Transverse colon (tissue), 4 donors: ENCODE measurements around the gene CFH. TPM values are rescaled to one million over a fixed set of nuclear protein-coding genes. Genes with fewer than 3 reads are reported as not detected.
A peak's percentile ranks its signal among the peaks of the same experiment; 100 is the strongest.

ENCODE experiments used
- DNase-seq: peaks from one replicate; pipeline ENCODE4 v3.0.0-alpha.2; 2019
- H3K27ac ChIP-seq, 4 donors: fragments of 200-600 bp; sonication (generic); 2 replicates each; pipeline ENCODE4 v1.5.1; 2016 to 2018; ENCODE audit warnings: inconsistent platforms in 4 of 4
- H3K27me3 ChIP-seq: fragments of 200-600 bp; sonication (generic); 2 replicates; pipeline ENCODE4 v1.5.1; 2017; ENCODE audit warnings: inconsistent platforms
- H3K36me3 ChIP-seq, 4 donors: fragments of 200-600 bp; sonication (generic); 2 replicates each; pipeline ENCODE4 v1.5.1; 2017 to 2019; ENCODE audit warnings: inconsistent platforms in 4 of 4
- H3K4me1 ChIP-seq, 4 donors: fragments of 200-600 bp; sonication (generic); 2 replicates each; pipeline ENCODE4 v1.5.1; 2017 to 2020; ENCODE audit warnings: inconsistent platforms in 4 of 4
- H3K4me3 ChIP-seq, 4 donors: fragments of 200-600 bp; sonication (generic); 1 replicate in 1 of 4; 2 replicates in 3 of 4; pipeline versions ENCODE4 v1.5.1 to v1.6.1; 2017 to 2019; ENCODE audit warnings: inconsistent platforms in 4 of 4
- H3K9me3 ChIP-seq, 2 donors: fragments of 200-600 bp; sonication (generic); 2 replicates each; pipeline ENCODE4 v1.5.1; 2017 to 2019; ENCODE audit warnings: inconsistent platforms in 2 of 2
- CTCF ChIP-seq, 5 experiments: fragments of 200-600 bp in 3 of 5; fragments of 450-650 bp in 2 of 5; sonication (generic) in 3 of 5; IDR thresholded peaks; 1 replicate in 2 of 5; 2 replicates in 3 of 5; pipeline ENCODE4 v1.5.1; 2016 to 2017; ENCODE audit warnings: antibody characterized with exemption in 5 of 5, inconsistent platforms in 3 of 5, mild to moderate bottlenecking in 2 of 5, moderate library complexity in 1 of 5
- EP300 ChIP-seq: sonication (generic); formaldehyde crosslinking; IDR thresholded peaks from one replicate; pipeline ENCODE4 v1.6.1; 2017; ENCODE audit warnings: antibody characterized with exemption, low read depth
- POLR2A ChIP-seq: fragments of 450-650 bp; IDR thresholded peaks from one replicate; pipeline ENCODE4 v1.6.1; 2016; ENCODE audit warnings: antibody characterized with exemption, mild to moderate bottlenecking, moderate library complexity
- POLR2AphosphoS5 ChIP-seq, 3 donors: sonication (generic); formaldehyde crosslinking; IDR thresholded peaks; one replicate each; pipeline ENCODE4 v1.6.1; 2016; ENCODE audit warnings: antibody characterized with exemption in 3 of 3
- WGBS, 2 donors: methylation state at CpG; one replicate each; pipeline ENCODE4 v1.1.5; 2018; ENCODE audit warnings: low coverage in 1 of 2; 5-methylcytosine and 5-hydroxymethylcytosine counted together
- in situ Hi-C, 4 donors: fragments of 200-750 bp; cut with MboI; loops; one replicate each; pipeline versions ENCODE4 v1.15.0 to v1.15.1; 2017; ENCODE audit warnings: low sequenced_read_pairs in 3 of 4, low pct_ligation_motif_present in 1 of 4, low pct_unique_long_range_greater_than_20kb in 1 of 4
- intact Hi-C: fragments of 100-400 bp; cut with DNase I; formaldehyde crosslinking; loops from one replicate; pipeline ENCODE4 v1.15.1; 2023; ENCODE audit warnings: low total_unique reads
- total RNA-seq, 4 donors: library from RNA; depleted of rRNA; stranded (reverse); fragments of >200 nt; gene quantifications; one replicate each; pipeline ENCODE4 v1.1.0, GENCODE V29; 2016

The CFH gene
- total RNA-seq, 4 donors from 2014 or later = 5.2 to 92.3 (median 23.6) TPM

- no peak for DNase-seq
- Histone ChIP-seq H3K27me3 (no peaks in the 10 kb centered on the region), H3K4me3 (no peak overlapping the region), H3K9me3 (no peaks in the 10 kb centered on the region), H3K36me3 (no peaks in the 10 kb centered on the region), H3K27ac (no peak overlapping the region), H3K4me1 (peaks cover 0 to 3% (median 0%) of the 10 kb centered on the region in 4 donors)
- no peak for TF ChIP-seq POLR2AphosphoS5 (IDR thresholded peaks at IDR 0.05)
- TF ChIP-seq EP300 = no peak
- no peak for TF ChIP-seq POLR2A
- TF ChIP-seq CTCF (IDR thresholded peaks at IDR 0.05) = no peak
- intact Hi-C loops = no loop called here
- WGBS, 2 donors = 65 to 83% methylated on average over 3 of the region's 3 CpGs
- in situ Hi-C loops = loop anchor here in 2 of 4 donors (25.0 kb wide), 2 partner anchors 493 to 518 kb away; no protein-coding TSS in a partner anchor
These were observed 3.7 kb downstream of the CFH start for GRCh38 chr1:196655494-196655893.

DNA sequence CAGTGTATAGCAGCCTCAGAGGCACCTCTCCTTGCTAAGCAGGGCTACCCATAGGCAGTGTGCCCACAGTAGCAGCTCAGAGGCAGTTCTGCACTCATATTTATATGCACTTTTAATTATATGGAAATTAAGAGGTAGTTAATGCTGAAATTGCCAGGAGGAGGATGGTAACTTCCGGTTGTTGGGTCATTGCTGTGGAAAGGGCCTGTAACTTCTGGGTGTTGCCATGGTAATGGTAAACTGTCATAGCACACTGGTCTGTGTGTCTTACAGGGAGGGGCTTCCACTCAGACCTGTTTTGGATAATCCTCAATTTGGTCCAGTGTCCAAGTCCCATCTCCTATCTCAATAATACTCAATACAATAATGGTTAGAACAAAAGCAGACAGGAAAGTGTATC is 7.6 kb downstream of the CFH start:
- intact Hi-C loops (no loop called here), in situ Hi-C loops (loop anchor here in 2 of 4 donors (25.0 kb wide), 2 partner anchors 497 to 522 kb away; no protein-coding TSS in a partner anchor)
- Histone ChIP-seq H3K4me3 (no peak overlapping the region), H3K27me3 (no peaks in the 10 kb centered on the region), H3K4me1 (no peaks in the 10 kb centered on the region), H3K36me3 (no peaks in the 10 kb centered on the region), H3K27ac (no peak overlapping the region), H3K9me3 (no peaks in the 10 kb centered on the region)
- DNase-seq = no peak
- TF ChIP-seq CTCF (IDR thresholded peaks at IDR 0.05) = no peak
- no peak for TF ChIP-seq POLR2AphosphoS5 (IDR thresholded peaks at IDR 0.05)
- TF ChIP-seq EP300 = no peak
- no peak for TF ChIP-seq POLR2A
- 55% methylated on average over 1 of the region's 1 CpG; no CpG with 5 or more reads in 1 of the 2 donors for WGBS, 2 donors

DNA sequence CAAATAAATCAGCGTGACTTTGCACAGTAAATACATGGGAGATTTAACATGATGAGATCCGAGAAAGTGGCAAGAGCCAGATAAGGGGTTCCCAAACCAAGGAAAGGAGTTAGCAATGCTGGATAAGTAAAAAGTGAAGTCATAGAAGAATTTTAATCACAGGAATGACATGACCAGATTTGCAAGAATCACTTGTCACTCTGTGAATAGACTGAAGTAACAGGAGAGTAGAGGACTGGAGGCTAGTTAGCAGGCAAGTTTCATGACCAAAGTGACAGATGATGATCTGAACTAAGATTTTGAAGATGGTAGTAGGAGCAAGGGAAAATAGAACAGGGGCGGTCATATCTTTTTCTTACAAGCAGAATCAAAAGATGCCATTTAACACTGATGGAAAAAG is 8.4 kb downstream of the CFH start:
- intact Hi-C loops = loop anchor here (10.0 kb wide), 1 partner anchor 515 kb away; no protein-coding TSS in a partner anchor
- WGBS, 2 donors = 69 to 79% methylated on average over 3 of the region's 3 CpGs

GRCh38 chr1:196660852-196661251 is 9.0 kb downstream of the CFH start:
- intact Hi-C loops = loop anchor here (10.0 kb wide), 1 partner anchor 516 kb away; no protein-coding TSS in a partner anchor
- whole genome bisulfite sequencing, 2 donors = 14 to 15% methylated on average over 5 of the region's 5 CpGs
- H3K4me3 ChIP-seq = peak overlapping the region in 1 of 4 donors; percentile 1
- H3K4me1 ChIP-seq = no peaks in the 10 kb centered on the region
- no peak for DNase-seq
- no peak for TF ChIP-seq EP300
- TF ChIP-seq CTCF (IDR thresholded peaks at IDR 0.05) = peak; percentile 29 to 58 (median 49)
- TF ChIP-seq POLR2AphosphoS5 (IDR thresholded peaks at IDR 0.05) = no peak
- in situ Hi-C loops = loop anchor here (10.0 to 25.0 kb wide), 3 partner anchors 499 to 524 kb away; no protein-coding TSS in a partner anchor
- H3K27me3 ChIP-seq = no peaks in the 10 kb centered on the region
- no peaks in the 10 kb centered on the region for H3K36me3 ChIP-seq
- peaks cover 0 to under 1% of the 10 kb centered on the region in 2 donors for H3K9me3 ChIP-seq
- H3K27ac ChIP-seq = no peak overlapping the region

More for the DNA sequence above, 8.4 kb downstream of the CFH start:
- H3K9me3 ChIP-seq = no peaks in the 10 kb centered on the region
- H3K4me3 ChIP-seq = no peak overlapping the region
- H3K4me1 ChIP-seq = no peaks in the 10 kb centered on the region
- H3K27ac ChIP-seq = no peak overlapping the region
- TF ChIP-seq POLR2AphosphoS5 (IDR thresholded peaks at IDR 0.05) = no peak
- TF ChIP-seq POLR2A = no peak
- no peak for TF ChIP-seq EP300
- TF ChIP-seq CTCF (IDR thresholded peaks at IDR 0.05) = no peak
- no peak for DNase-seq
- no peaks in the 10 kb centered on the region for H3K36me3 ChIP-seq
- H3K27me3 ChIP-seq = no peaks in the 10 kb centered on the region
- in situ Hi-C loops = loop anchor here (10.0 to 25.0 kb wide), 3 partner anchors 498 to 523 kb away; no protein-coding TSS in a partner anchor
